HG03280 (cell line): ENCODE results near the gene GON7.
"Not testable (repeated sequence)": the region's sequence is repeated elsewhere in the genome, so short reads cannot be mapped to it uniquely, and the experiment has no call there.

Experiments
- ATAC-seq: cut with Tn5 transposase; IDR thresholded peaks from one replicate; pipeline ENCODE4 v1.9.1; 2021; ENCODE audit warnings: mild to moderate bottlenecking, moderate library complexity; ENCODE audit not compliant: unreplicated experiment

GON7 gene

DNA sequence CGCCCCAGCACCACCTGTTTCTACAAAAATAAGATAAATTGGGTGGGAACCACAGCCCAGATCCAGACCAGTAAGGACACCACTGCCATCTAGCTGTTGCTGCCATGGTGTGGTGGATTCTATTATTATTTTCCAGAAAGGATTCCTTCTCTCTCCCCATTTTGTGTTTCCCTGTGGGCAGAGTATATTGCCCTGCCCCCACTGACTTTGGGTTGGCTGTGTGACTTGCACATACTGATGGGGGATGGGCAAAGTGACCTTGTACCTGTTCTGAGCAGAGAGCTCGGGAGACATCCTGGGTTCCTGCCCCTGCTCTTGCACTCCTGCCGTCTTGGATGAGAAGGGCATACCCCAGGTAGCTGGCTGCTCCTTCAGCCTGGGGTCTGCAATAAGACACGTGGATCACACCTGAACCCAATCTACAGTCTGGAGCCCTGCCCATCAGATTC, 46.5 kb downstream of the GON7 start:
- no peak for ATAC-seq

DNA sequence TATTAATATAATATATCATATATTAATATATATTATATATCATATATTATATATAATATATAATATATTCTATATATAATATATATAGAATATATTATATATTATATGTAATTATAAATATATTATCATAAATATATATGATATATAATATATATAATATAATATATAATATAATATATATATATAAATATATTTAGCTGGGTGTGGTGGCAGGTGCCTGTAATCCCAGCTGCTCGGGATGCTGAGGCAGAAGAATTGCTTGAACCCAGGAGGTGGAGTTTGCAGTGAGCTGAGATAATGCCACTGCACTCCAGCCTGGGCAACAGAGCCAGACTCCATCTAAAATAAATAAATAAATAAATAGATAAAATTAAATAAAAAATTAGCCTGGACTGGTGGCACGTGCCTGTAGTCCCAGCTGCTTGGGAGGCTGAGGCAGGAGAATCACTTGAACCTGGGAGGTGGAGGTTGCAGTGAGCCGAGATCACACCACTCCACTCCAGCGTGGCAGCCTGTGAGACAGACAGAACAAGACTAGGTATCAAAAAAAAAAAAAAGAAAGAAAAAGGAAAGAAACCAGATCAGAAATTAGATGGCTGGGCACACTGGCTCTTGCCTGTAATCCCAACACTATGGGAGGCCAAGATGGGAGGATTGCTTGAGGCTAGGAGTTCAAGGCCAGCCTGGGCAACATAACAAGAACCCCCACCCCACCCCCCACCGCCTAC, 47.1 kb downstream of the GON7 start:
- not testable (repeated sequence) for ATAC-seq

DNA sequence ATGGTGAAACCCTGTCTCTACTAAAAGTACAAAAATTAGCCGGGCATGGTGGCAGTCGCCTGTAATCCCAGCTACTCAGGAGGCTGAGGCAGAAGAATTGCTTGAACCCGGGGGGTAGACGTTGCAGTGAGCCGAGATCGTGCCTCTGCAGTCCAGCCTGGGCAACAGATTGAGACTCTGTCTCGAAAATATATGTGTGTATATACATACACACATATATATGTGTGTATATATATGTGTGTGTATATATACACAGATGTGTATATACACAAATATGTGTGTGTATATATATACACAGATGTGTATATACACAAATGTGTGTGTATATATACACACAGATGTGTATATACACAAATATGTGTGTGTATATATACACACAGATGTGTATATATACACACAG, 48.5 kb downstream of the GON7 start:
- not testable (repeated sequence) for ATAC-seq

DNA sequence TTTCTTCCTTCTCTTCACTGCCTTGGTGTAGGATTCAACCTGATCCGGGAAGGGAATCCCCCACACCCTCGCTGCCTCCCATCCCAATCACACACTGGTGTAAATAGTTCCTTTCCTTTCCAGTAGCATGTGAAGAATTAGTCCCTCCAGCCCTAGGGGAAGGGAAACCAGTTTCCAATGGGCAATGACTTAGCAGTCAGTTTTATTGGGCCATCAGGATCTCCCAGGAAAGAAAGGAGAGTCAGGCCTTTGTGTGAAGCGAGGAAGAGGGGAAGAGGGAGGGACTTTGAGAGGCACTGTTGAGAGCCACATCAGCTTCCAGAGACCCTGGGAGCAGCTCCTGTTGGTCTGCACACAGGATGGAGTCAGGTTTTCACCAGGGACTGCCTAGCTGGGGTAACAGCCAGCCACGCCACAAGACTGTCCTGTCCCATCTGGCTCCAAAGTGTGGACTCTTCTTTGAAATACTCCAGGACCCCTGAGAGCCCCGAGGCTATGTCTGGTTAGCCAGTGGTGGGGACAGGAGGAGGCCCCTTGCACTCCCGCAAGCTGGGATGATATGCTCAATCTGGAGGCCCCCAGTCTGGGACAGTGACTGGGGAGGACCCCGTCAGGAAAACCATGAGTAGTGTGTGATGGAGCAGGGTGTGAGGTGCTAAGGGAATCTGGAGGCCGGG, 50.0 kb downstream of the GON7 start:
- no peak for ATAC-seq

DNA sequence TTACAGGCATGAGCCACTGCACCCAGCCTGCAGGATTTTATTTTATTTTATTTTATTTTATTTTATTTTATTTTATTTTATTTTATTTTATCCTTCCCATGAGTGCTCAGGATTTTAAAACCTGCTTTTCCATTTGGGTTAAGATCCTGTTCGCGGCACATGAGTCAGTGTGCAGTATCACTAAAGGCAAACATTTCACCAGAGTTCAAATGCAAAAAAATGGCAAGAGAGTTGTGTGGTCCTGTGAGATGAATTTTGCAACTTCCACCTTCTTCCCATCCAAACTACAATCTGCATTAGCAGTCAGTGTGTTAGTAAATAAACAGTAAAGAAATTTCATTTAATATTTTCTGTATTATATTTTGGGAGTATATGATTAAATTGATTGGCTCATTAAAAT, 51.2 kb downstream of the GON7 start:
- no peak for ATAC-seq

DNA sequence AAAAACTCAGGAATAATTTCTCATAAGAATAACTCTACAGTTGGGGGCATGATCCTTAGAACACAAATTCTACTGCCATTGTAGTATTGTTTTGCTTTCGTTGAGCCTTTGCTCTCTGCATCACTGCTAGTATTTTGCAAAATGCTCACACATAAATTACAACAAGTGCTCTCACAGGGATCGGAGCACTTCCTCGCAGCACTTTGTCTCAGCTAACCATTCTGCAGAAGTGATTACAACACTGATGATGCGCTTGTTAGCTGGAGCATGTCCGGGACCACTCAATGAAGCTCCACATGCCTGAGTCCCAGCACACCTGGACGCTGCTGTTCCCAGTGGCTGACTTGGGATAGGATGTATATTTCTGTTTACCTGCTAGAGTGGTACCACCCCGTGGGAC, 53.7 kb downstream of the GON7 start:
- no peak for ATAC-seq
